SU-DHL-6 (cell line): ENCODE data around the gene EXT2.

Experiments
- H2AFZ ChIP-seq: fragments of 200-600 bp; sonication (generic); 2 replicates; pipeline ENCODE4 v1.6.1; 2014; ENCODE audit warnings: low read depth, mild to moderate bottlenecking, moderate library complexity, mixed read lengths, antibody characterized with exemption, low read length; ENCODE audit not compliant: severe bottlenecking
- H3F3A ChIP-seq: fragments of 200-600 bp; shearing (Covaris generic); 2 replicates; pipeline ENCODE4 v1.6.0; 2016; ENCODE audit warnings: antibody characterized with exemption, mild to moderate bottlenecking; ENCODE audit not compliant: insufficient read depth
- H3K27ac ChIP-seq: fragments of 200-600 bp; sonication (generic); 2 replicates; pipeline ENCODE4 v1.5.1; 2016; ENCODE audit warnings: low read depth, mild to moderate bottlenecking, low read length, moderate library complexity, mixed read lengths
- H3K27me3 ChIP-seq: fragments of 200-600 bp; sonication (generic), shearing (Covaris generic); 2 replicates; pipeline ENCODE4 v1.6.0; 2014; ENCODE audit warnings: mild to moderate bottlenecking, low read length
- H3K36me3 ChIP-seq: fragments of 200-600 bp; sonication (generic); 2 replicates; pipeline ENCODE4 v1.6.1; 2014; ENCODE audit warnings: mild to moderate bottlenecking, low read length, mixed read lengths
- H3K4me2 ChIP-seq: fragments of 300-600, 200-600 bp; shearing (Covaris generic), sonication (generic); 2 replicates; pipeline ENCODE4 v1.6.0; 2014; ENCODE audit warnings: low read length, low read depth, mild to moderate bottlenecking; ENCODE audit not compliant: poor library complexity, severe bottlenecking
- H3K4me3 ChIP-seq: fragments of 200-600 bp; sonication (generic); 2 replicates; pipeline ENCODE4 v1.5.1; 2014; ENCODE audit warnings: antibody characterized with exemption, low read length, mild to moderate bottlenecking, mixed read lengths; ENCODE audit not compliant: insufficient read depth, poor library complexity, severe bottlenecking
- H3K79me2 ChIP-seq: fragments of 200-600 bp; sonication (generic); 2 replicates; pipeline ENCODE4 v1.6.1; 2014; ENCODE audit warnings: mild to moderate bottlenecking, low read length, moderate library complexity; ENCODE audit not compliant: insufficient read depth
- H3K9ac ChIP-seq: fragments of 200-600 bp; sonication (generic); 2 replicates; pipeline ENCODE4 v1.7.0; 2014; ENCODE audit warnings: mild to moderate bottlenecking, low read length
- H3K9me2 ChIP-seq: fragments of 200-600 bp; sonication (generic); replicated peaks from 2 replicates; pipeline ENCODE4 v1.6.1; 2014; ENCODE audit warnings: low read length; ENCODE audit not compliant: insufficient read depth
- H3K9me3 ChIP-seq: fragments of 200-600 bp; sonication (generic); 2 replicates; pipeline ENCODE4 v1.6.1; 2014; ENCODE audit warnings: low read length, mixed read lengths; ENCODE audit not compliant: insufficient read depth
- H4K20me1 ChIP-seq: fragments of 200-600 bp; sonication (generic); 2 replicates; pipeline ENCODE4 v1.6.1; 2014; ENCODE audit warnings: low read depth, mild to moderate bottlenecking, antibody characterized with exemption, low read length, moderate library complexity, mixed read lengths
- EZH2phosphoT487 ChIP-seq: fragments of 200-600 bp; sonication (generic), shearing (Covaris generic); conservative IDR thresholded peaks from 2 replicates; pipeline ENCODE4 v1.6.1; 2018; ENCODE audit warnings: mild to moderate bottlenecking, antibody characterized with exemption, low read length, moderate library complexity, mixed read lengths
- TF ChIP-seq, protein P1 (sequence below): fragments of 200-600 bp; sonication (generic); IDR thresholded peaks from one replicate; pipeline ENCODE4 v1.5.1; 2017; ENCODE audit warnings: antibody characterized with exemption, mild to moderate bottlenecking, low read length, moderate library complexity; ENCODE audit not compliant: insufficient read depth, poor library complexity, severe bottlenecking

EXT2 gene

GRCh38 chr11:44190883-44191230 lies 95.4 kb downstream of the EXT2 start:
- Histone ChIP-seq H3K9ac (no peak overlapping the region), H3K36me3 (no peaks in the 10 kb centered on the region)

DNA sequence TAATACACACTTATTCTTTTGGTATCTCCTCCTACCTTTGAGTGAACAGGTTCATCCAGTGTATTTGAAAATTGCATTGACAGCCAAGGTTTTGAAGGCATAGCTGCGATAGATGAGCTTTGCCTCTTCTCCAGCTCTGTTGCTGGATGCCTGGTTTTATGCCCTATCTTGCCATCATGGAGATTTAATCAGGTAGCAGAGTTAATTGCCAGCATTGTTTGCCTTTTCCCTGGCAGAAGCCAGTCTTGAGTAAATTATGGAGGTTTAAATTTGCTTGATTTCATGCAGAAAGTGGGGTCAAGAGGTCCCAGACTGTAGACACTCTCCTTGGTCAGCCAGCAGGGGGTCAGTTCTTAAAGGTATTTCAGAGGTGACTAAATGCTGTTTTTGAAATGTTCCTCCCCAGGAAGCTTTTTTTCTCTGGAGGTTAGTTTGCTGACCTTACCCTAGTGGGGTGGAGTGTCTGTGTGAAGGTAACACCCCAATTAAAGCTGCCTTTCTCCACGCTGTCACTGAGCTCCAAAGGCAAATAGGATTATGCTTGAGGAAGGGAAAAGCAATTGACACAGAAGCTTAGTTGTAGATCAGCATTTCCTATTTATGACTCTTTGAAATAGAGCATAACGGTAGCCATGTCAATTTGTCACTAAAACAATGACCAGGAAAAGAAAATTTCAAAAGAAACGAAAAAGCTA lies 96.0 kb downstream of the EXT2 start:
- H3K9me3 ChIP-seq, result peaks cover 9% of the 10 kb centered on the region; the same call in 1 of the 2 replicates
- no peak overlapping the region for H3K4me3 ChIP-seq
- H3K27me3 ChIP-seq, result no peaks in the 10 kb centered on the region
- H3F3A ChIP-seq, result no peaks in the 10 kb centered on the region
- no peaks in the 10 kb centered on the region for H3K79me2 ChIP-seq
- H3K4me2 ChIP-seq, result no peak overlapping the region
- no peak overlapping the region for H3K9ac ChIP-seq
- H4K20me1 ChIP-seq, result no peaks in the 10 kb centered on the region
- H3K27ac ChIP-seq, result no peak overlapping the region
- H3K9me2 ChIP-seq, result no peaks in the 10 kb centered on the region
- H2AFZ ChIP-seq, result no peak overlapping the region
- TF ChIP-seq, protein P1, sequence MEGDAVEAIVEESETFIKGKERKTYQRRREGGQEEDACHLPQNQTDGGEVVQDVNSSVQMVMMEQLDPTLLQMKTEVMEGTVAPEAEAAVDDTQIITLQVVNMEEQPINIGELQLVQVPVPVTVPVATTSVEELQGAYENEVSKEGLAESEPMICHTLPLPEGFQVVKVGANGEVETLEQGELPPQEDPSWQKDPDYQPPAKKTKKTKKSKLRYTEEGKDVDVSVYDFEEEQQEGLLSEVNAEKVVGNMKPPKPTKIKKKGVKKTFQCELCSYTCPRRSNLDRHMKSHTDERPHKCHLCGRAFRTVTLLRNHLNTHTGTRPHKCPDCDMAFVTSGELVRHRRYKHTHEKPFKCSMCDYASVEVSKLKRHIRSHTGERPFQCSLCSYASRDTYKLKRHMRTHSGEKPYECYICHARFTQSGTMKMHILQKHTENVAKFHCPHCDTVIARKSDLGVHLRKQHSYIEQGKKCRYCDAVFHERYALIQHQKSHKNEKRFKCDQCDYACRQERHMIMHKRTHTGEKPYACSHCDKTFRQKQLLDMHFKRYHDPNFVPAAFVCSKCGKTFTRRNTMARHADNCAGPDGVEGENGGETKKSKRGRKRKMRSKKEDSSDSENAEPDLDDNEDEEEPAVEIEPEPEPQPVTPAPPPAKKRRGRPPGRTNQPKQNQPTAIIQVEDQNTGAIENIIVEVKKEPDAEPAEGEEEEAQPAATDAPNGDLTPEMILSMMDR, result no peak
- no peak for TF ChIP-seq EZH2phosphoT487
- no peaks in the 10 kb centered on the region for H3K36me3 ChIP-seq

More at GRCh38 chr11:44190883-44191230, 95.4 kb downstream of the EXT2 start:
- no peaks in the 10 kb centered on the region for H3F3A ChIP-seq
- no peaks in the 10 kb centered on the region for H3K9me2 ChIP-seq
- H3K4me2 ChIP-seq, result no peak overlapping the region
- no peaks in the 10 kb centered on the region for H4K20me1 ChIP-seq
- no peaks in the 10 kb centered on the region for H3K79me2 ChIP-seq
- peaks cover 9% of the 10 kb centered on the region; the same call in 1 of the 2 replicates for H3K9me3 ChIP-seq
- no peak overlapping the region for H2AFZ ChIP-seq
- H3K4me3 ChIP-seq, result no peak overlapping the region
- no peak for TF ChIP-seq EZH2phosphoT487
- TF ChIP-seq, protein P1, result no peak
- no peak overlapping the region for H3K27ac ChIP-seq
- no peaks in the 10 kb centered on the region for H3K27me3 ChIP-seq

GRCh38 chr11:44192017-44192385 lies 96.5 kb downstream of the EXT2 start:
- no peaks in the 10 kb centered on the region for H4K20me1 ChIP-seq
- H3K9me3 ChIP-seq, result peaks cover 9% of the 10 kb centered on the region; the same call in 1 of the 2 replicates
- H3K27me3 ChIP-seq, result no peaks in the 10 kb centered on the region
- TF ChIP-seq EZH2phosphoT487, result no peak
- TF ChIP-seq, protein P1, result no peak
- no peak overlapping the region for H2AFZ ChIP-seq
- H3K79me2 ChIP-seq, result no peaks in the 10 kb centered on the region
- H3F3A ChIP-seq, result no peaks in the 10 kb centered on the region
- no peaks in the 10 kb centered on the region for H3K36me3 ChIP-seq
- no peaks in the 10 kb centered on the region for H3K9me2 ChIP-seq
- no peak overlapping the region for H3K9ac ChIP-seq
- no peak overlapping the region for H3K4me3 ChIP-seq
- no peak overlapping the region for H3K4me2 ChIP-seq
- no peak overlapping the region for H3K27ac ChIP-seq
